HFFc6 (cell line): Measurements from ENCODE around the gene GRB2. TPM values are rescaled to one million over a fixed set of nuclear protein-coding genes. Genes with fewer than 3 reads are reported as not detected.

Experiments used
- DNase-seq: peaks from one replicate; pipeline ENCODE4 v3.0.0-alpha.2; 2018
- H3K27ac Mint-ChIP-seq: 2 replicates; pipeline ENCODE4 v1.8.0; 2020; ENCODE audit warnings: mild to moderate bottlenecking, mixed read lengths
- H3K27me3 Mint-ChIP-seq: 2 replicates; pipeline ENCODE4 v1.8.0; 2021; ENCODE audit warnings: mild to moderate bottlenecking, moderate library complexity, mixed read lengths; ENCODE audit not compliant: insufficient read depth
- H3K36me3 Mint-ChIP-seq: 2 replicates; pipeline ENCODE4 v1.8.0; 2021; ENCODE audit warnings: low read depth, mixed read lengths
- H3K4me1 Mint-ChIP-seq: 2 replicates; pipeline ENCODE4 v1.8.0; 2020; ENCODE audit warnings: low read depth, mixed read lengths
- H3K4me3 Mint-ChIP-seq: 2 replicates; pipeline ENCODE4 v1.8.0; 2020; ENCODE audit warnings: mild to moderate bottlenecking, moderate library complexity, mixed read lengths
- H3K9me3 Mint-ChIP-seq: 2 replicates; pipeline ENCODE4 v1.8.0; 2020; ENCODE audit warnings: mild to moderate bottlenecking, mixed read lengths
- CTCF ChIP-seq: fragments of 200-600 bp; sonication (generic); IDR thresholded peaks from 2 replicates; pipeline ENCODE4 v1.5.0; 2021; ENCODE audit warnings: antibody characterized with exemption, mild to moderate bottlenecking
- total RNA-seq, 6 experiments: library from RNA; stranded (reverse); fragmentation: NEBNext Ultra II Directional; extraction: Animal tissue kit (Norgen Biotek cat#: 25700); gene quantifications; 2 replicates in 1 of 6; 3 replicates in 5 of 6; pipeline ENCODE4 v1.2.3, GENCODE V29; 2021

Gene GRB2
- total RNA-seq, 6 experiments from 2014 or later: 104 to 138 (median 116) TPM

DNA sequence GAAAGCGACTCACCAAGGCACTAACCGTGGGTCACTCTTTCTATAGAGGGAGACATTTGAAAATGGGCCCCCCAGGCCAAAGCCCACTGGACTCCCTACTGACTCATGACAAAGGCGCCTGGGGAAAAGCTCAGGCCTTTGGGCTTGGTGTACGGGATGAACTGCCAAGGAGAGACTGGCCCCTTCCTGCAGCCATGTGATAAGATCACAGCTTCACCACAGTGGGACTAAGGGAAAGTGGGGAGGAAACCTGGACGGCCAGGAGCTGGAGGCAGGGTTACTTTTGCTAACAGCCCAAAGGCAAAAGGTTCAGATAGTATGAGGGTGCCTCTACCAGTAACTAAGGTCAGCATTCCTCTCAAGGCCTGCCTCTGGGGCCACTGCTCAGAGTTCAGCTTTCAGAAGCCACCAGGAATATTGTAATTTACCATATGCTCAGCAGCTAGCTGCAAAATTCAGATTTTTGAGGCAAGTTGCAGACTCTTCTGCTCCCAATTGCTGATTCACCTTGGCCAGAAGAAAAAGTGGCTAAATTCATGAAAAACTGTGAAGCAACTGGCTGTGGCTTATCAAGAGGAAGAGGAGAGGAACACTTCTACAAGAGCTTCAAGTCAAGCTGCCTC is 79.1 kb downstream of the GRB2 start:
- DNase-seq: peak; percentile 75
- H3K9me3 Mint-ChIP-seq: no peaks in the 10 kb centered on the region
- peaks cover 15% of the 10 kb centered on the region; the same call in 1 of the 2 replicates for H3K36me3 Mint-ChIP-seq
- no peaks in the 10 kb centered on the region; the same call in 1 of the 2 replicates for H3K27me3 Mint-ChIP-seq
- H3K4me3 Mint-ChIP-seq: peak overlapping the region; percentile 41
- peak overlapping the region; percentile 91 for H3K27ac Mint-ChIP-seq
- TF ChIP-seq CTCF: no peak
- H3K4me1 Mint-ChIP-seq: peaks cover 26% of the 10 kb centered on the region

GRCh38 chr17:75325827-75326225 is 79.7 kb downstream of the GRB2 start:
- H3K4me3 Mint-ChIP-seq: peak overlapping the region; percentile 41
- peaks cover 26% of the 10 kb centered on the region for H3K4me1 Mint-ChIP-seq
- peaks cover 17% of the 10 kb centered on the region; the same call in 1 of the 2 replicates for H3K36me3 Mint-ChIP-seq
- H3K27me3 Mint-ChIP-seq: no peaks in the 10 kb centered on the region; the same call in 1 of the 2 replicates
- peak overlapping the region; percentile 91 for H3K27ac Mint-ChIP-seq
- no peak for TF ChIP-seq CTCF
- no peaks in the 10 kb centered on the region for H3K9me3 Mint-ChIP-seq
- no peak for DNase-seq

GRCh38 chr17:75325348-75325747 is 80.1 kb downstream of the GRB2 start:
- H3K27ac Mint-ChIP-seq: peak overlapping the region; percentile 91
- peaks cover 3% of the 10 kb centered on the region; the same call in 1 of the 2 replicates for H3K27me3 Mint-ChIP-seq
- H3K9me3 Mint-ChIP-seq: no peaks in the 10 kb centered on the region
- H3K4me1 Mint-ChIP-seq: peaks cover 26% of the 10 kb centered on the region
- H3K36me3 Mint-ChIP-seq: peaks cover 22% of the 10 kb centered on the region; the same call in 1 of the 2 replicates
- H3K4me3 Mint-ChIP-seq: no peak overlapping the region
- TF ChIP-seq CTCF: no peak
- DNase-seq: no peak

- Mint-ChIP-seq H3K27ac (no peak overlapping the region), H3K4me1 (peaks cover 16% of the 10 kb centered on the region), H3K4me3 (no peak overlapping the region), H3K36me3 (peaks cover 19% of the 10 kb centered on the region; the same call in 1 of the 2 replicates), H3K27me3 (peaks cover 5% of the 10 kb centered on the region; the same call in 1 of the 2 replicates), H3K9me3 (no peaks in the 10 kb centered on the region)
- no peak for TF ChIP-seq CTCF
- DNase-seq: no peak
Measured at GRCh38 chr17:75321506-75321905, 84.0 kb downstream of the GRB2 start.

DNA sequence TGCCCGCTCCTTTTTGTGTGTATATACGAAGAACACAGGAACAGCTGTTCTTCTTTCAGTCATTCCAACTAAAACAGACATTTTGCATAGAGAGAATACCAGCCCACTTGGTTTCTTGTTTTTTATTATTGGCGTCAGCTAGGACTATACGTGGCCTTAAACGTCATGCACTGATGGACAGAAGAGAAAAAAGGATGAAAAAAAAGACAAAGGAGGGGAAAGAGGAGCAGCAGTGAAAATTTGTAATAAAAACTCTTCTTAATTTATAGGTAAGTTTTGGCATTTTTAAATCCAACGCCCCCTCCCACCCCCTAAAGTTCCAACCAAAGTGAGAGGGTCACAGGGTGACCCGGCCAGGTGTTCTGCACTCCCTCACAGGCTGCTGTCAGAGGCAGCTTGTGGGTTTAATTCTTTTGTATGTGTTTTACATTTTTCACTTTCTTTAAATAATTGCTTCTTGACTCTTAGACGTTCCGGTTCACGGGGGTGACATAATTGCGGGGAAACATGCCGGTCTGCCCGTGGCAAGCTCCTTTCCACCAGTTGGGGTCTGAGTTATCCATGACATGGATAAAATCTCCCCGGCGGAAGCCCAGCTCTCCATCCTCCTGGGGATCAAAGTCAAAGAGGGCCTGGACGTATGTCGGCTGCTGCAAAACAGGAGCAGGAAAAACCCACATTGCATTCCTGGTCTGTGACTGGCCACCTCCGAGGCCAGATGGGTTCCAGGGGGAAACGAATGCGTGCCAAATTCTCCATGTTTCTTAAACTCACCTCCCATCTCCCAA is 85.4 kb downstream of the GRB2 start:
- no peak for DNase-seq
- H3K4me3 Mint-ChIP-seq: no peak overlapping the region

More for the DNA sequence above, 85.4 kb downstream of the GRB2 start:
- no peak overlapping the region; the same call in 1 of the 2 replicates for H3K27ac Mint-ChIP-seq
- peaks cover 5% of the 10 kb centered on the region; the same call in 1 of the 2 replicates for H3K27me3 Mint-ChIP-seq
- peaks cover 15% of the 10 kb centered on the region; the same call in 1 of the 2 replicates for H3K36me3 Mint-ChIP-seq
- peaks cover 2% of the 10 kb centered on the region for H3K4me1 Mint-ChIP-seq
- no peak for TF ChIP-seq CTCF
- H3K9me3 Mint-ChIP-seq: no peaks in the 10 kb centered on the region
